Lower lobe of right lung (tissue), 2 donors: Measurements from ENCODE around the gene VWA3B. TPM values are rescaled to one million over a fixed set of nuclear protein-coding genes. Genes with fewer than 3 reads are reported as not detected.

Experiments
- ATAC-seq, 2 donors: fragments of 200-7000 bp; cut with Tn5 transposase; one replicate each; pipeline ENCODE4 v1.9.1; 2020 to 2022; ENCODE audit warnings: mild to moderate bottlenecking in 2 of 2, moderate library complexity in 2 of 2
- DNase-seq: peaks from one replicate; pipeline ENCODE4 v3.0.0-alpha.2; 2020
- H3K27ac ChIP-seq: fragments of 200-600 bp; one replicate; pipeline ENCODE4 v1.8.0; 2022
- H3K27me3 ChIP-seq: fragments of 200-600 bp; one replicate; pipeline ENCODE4 v1.8.0; 2022; ENCODE audit warnings: low read depth
- H3K36me3 ChIP-seq: fragments of 200-600 bp; one replicate; pipeline ENCODE4 v1.8.0; 2022; ENCODE audit warnings: mild to moderate bottlenecking
- H3K4me1 ChIP-seq: fragments of 200-600 bp; one replicate; pipeline ENCODE4 v1.8.0; 2022
- H3K4me3 ChIP-seq: fragments of 200-600 bp; one replicate; pipeline ENCODE4 v1.8.0; 2022; ENCODE audit warnings: mild to moderate bottlenecking
- H3K9me3 ChIP-seq: fragments of 200-600 bp; one replicate; pipeline ENCODE4 v1.8.0; 2022
- CTCF ChIP-seq: fragments of 200-600 bp; IDR thresholded peaks from one replicate; pipeline ENCODE4 v1.8.0; 2022; ENCODE audit warnings: antibody characterized with exemption, mild to moderate bottlenecking
- intact Hi-C: fragments of 100-400 bp; cut with DNase I; formaldehyde crosslinking; loops from one replicate; pipeline ENCODE4 v1.11.0; 2022
- total RNA-seq: library from RNA; stranded (reverse); fragmentation: NEBNext Ultra II Directional; extraction: Animal tissue kit (Norgen Biotek cat#: 25700); gene quantifications from one replicate; pipeline ENCODE4 v1.2.1, GENCODE V29; 2021
- donor health status: DM: no; HTN: yes; CAD: no; lungs with severe emphysema.

VWA3B gene
- total RNA-seq, 1 donor from 2014 or later: 7.9 TPM

GRCh38 chr2:98089941-98090340, 3.0 kb downstream of the VWA3B start:
- no peak for TF ChIP-seq CTCF

GRCh38 chr2:98090951-98091350, 4.0 kb downstream of the VWA3B start:
- H3K4me3 ChIP-seq: no peak overlapping the region
- DNase-seq (no peak), ATAC-seq (no peak)
- peaks cover 6% of the 10 kb centered on the region for H3K27me3 ChIP-seq
- peaks cover 4% of the 10 kb centered on the region for H3K9me3 ChIP-seq
- intact Hi-C loops: no loop called here
- H3K27ac ChIP-seq: no peak overlapping the region
- H3K36me3 ChIP-seq: no peaks in the 10 kb centered on the region
- peaks cover 38% of the 10 kb centered on the region for H3K4me1 ChIP-seq
- TF ChIP-seq CTCF: no peak

More at GRCh38 chr2:98089941-98090340, 3.0 kb downstream of the VWA3B start:
- H3K36me3 ChIP-seq: no peaks in the 10 kb centered on the region
- H3K9me3 ChIP-seq: no peaks in the 10 kb centered on the region
- no peak overlapping the region for H3K4me3 ChIP-seq
- ATAC-seq (no peak), DNase-seq (no peak)
- H3K27ac ChIP-seq: no peak overlapping the region
- peaks cover 38% of the 10 kb centered on the region for H3K4me1 ChIP-seq
- intact Hi-C loops: no loop called here
- peaks cover 6% of the 10 kb centered on the region for H3K27me3 ChIP-seq

- ATAC-seq: peak in 1 of 2 donors; percentile 56
- Histone ChIP-seq H3K27ac (no peak overlapping the region), H3K27me3 (peaks cover 5% of the 10 kb centered on the region), H3K4me3 (no peak overlapping the region), H3K9me3 (peaks cover 8% of the 10 kb centered on the region), H3K36me3 (no peaks in the 10 kb centered on the region), H3K4me1 (peaks cover 31% of the 10 kb centered on the region)
- no peak for TF ChIP-seq CTCF
- intact Hi-C loops: no loop called here
- DNase-seq: no peak
These were observed 4.8 kb downstream of the VWA3B start for GRCh38 chr2:98091738-98092137.

- TF ChIP-seq CTCF: no peak
- H3K4me1 ChIP-seq: peaks cover 23% of the 10 kb centered on the region
- peaks cover 8% of the 10 kb centered on the region for H3K9me3 ChIP-seq
- no peak overlapping the region for H3K4me3 ChIP-seq
- H3K36me3 ChIP-seq: no peaks in the 10 kb centered on the region
- intact Hi-C loops: no loop called here
- H3K27me3 ChIP-seq: no peaks in the 10 kb centered on the region
- H3K27ac ChIP-seq: no peak overlapping the region
- no peak for ATAC-seq
- DNase-seq: no peak
These were observed 6.2 kb downstream of the VWA3B start for GRCh38 chr2:98093146-98093545.

- no peaks in the 10 kb centered on the region for H3K27me3 ChIP-seq
- H3K4me3 ChIP-seq: no peak overlapping the region
- H3K36me3 ChIP-seq: no peaks in the 10 kb centered on the region
- no peak for ATAC-seq
- peaks cover 8% of the 10 kb centered on the region for H3K9me3 ChIP-seq
- intact Hi-C loops: no loop called here
- TF ChIP-seq CTCF: no peak
- no peak overlapping the region for H3K27ac ChIP-seq
- peaks cover 18% of the 10 kb centered on the region for H3K4me1 ChIP-seq
- DNase-seq: no peak
These were observed 6.6 kb downstream of the VWA3B start for GRCh38 chr2:98093611-98094010.
